Measurements from ENCODE around the gene APAF1. TPM values are rescaled to one million over a fixed set of nuclear protein-coding genes. Genes with fewer than 3 reads are reported as not detected.

The APAF1 gene
- total RNA-seq, 6 experiments from 2014 or later, result 19.0 to 23.6 (median 21.2) TPM

GRCh38 chr12:98671459-98671858, 26.4 kb downstream of the APAF1 start:
- no peak for DNase-seq
- H3K27me3 Mint-ChIP-seq (ENCODE audit: insufficient read depth), result no peaks in the 10 kb centered on the region; the same call in 1 of the 2 replicates
- peaks cover 9% of the 10 kb centered on the region for H3K36me3 Mint-ChIP-seq (ENCODE audit: low read depth)
- H3K9me3 Mint-ChIP-seq, result no peaks in the 10 kb centered on the region
- H3K27ac Mint-ChIP-seq, result no peak overlapping the region
- peaks cover 10% of the 10 kb centered on the region for H3K4me1 Mint-ChIP-seq (ENCODE audit: low read depth)
- H3K4me3 Mint-ChIP-seq, result no peak overlapping the region
- TF ChIP-seq CTCF (IDR thresholded peaks at IDR 0.05), result no peak

GRCh38 chr12:98674841-98675240, 29.8 kb downstream of the APAF1 start:
- H3K36me3 Mint-ChIP-seq (ENCODE audit: low read depth), result no peaks in the 10 kb centered on the region; the same call in 1 of the 2 replicates
- no peak for DNase-seq
- H3K27ac Mint-ChIP-seq, result no peak overlapping the region
- no peak for TF ChIP-seq CTCF (IDR thresholded peaks at IDR 0.05)
- no peak overlapping the region for H3K4me3 Mint-ChIP-seq
- no peaks in the 10 kb centered on the region for H3K4me1 Mint-ChIP-seq (ENCODE audit: low read depth)
- no peaks in the 10 kb centered on the region; the same call in 1 of the 2 replicates for H3K27me3 Mint-ChIP-seq (ENCODE audit: insufficient read depth)
- H3K9me3 Mint-ChIP-seq, result no peaks in the 10 kb centered on the region

GRCh38 chr12:98678236-98678945, 33.3 kb downstream of the APAF1 start:
- Mint-ChIP-seq H3K27me3 (ENCODE audit: insufficient read depth) (no peaks in the 10 kb centered on the region), H3K27ac (no peak overlapping the region), H3K4me3 (no peak overlapping the region), H3K36me3 (ENCODE audit: low read depth) (peaks cover 11% of the 10 kb centered on the region), H3K9me3 (no peaks in the 10 kb centered on the region), H3K4me1 (ENCODE audit: low read depth) (no peaks in the 10 kb centered on the region)
- no peak for DNase-seq
- TF ChIP-seq CTCF (IDR thresholded peaks at IDR 0.05), result no peak

GRCh38 chr12:98678946-98679610, 34.0 kb downstream of the APAF1 start:
- no peak overlapping the region for H3K27ac Mint-ChIP-seq
- H3K4me3 Mint-ChIP-seq, result no peak overlapping the region
- H3K9me3 Mint-ChIP-seq, result no peaks in the 10 kb centered on the region
- no peak for TF ChIP-seq CTCF (IDR thresholded peaks at IDR 0.05)
- no peaks in the 10 kb centered on the region for H3K27me3 Mint-ChIP-seq (ENCODE audit: insufficient read depth)
- H3K36me3 Mint-ChIP-seq (ENCODE audit: low read depth), result peaks cover 17% of the 10 kb centered on the region
- DNase-seq, result no peak
- no peaks in the 10 kb centered on the region for H3K4me1 Mint-ChIP-seq (ENCODE audit: low read depth)

GRCh38 chr12:98679611-98680005, 34.5 kb downstream of the APAF1 start:
- no peak for DNase-seq
- Mint-ChIP-seq H3K27ac (no peak overlapping the region), H3K27me3 (ENCODE audit: insufficient read depth) (no peaks in the 10 kb centered on the region), H3K4me1 (ENCODE audit: low read depth) (no peaks in the 10 kb centered on the region), H3K4me3 (no peak overlapping the region), H3K9me3 (no peaks in the 10 kb centered on the region), H3K36me3 (ENCODE audit: low read depth) (peaks cover 17% of the 10 kb centered on the region)
- TF ChIP-seq CTCF (IDR thresholded peaks at IDR 0.05), result no peak

Measured in HFFc6 (cell line).